ENCODE data around the gene TADA1. TPM values are rescaled to one million over a fixed set of nuclear protein-coding genes. Genes with fewer than 3 reads are reported as not detected.

TADA1 gene
- polyA plus RNA-seq, 1 donor (not counting 4 experiments of a cell fraction or from before 2014, with no cell fraction given): 15.0 TPM

DNA sequence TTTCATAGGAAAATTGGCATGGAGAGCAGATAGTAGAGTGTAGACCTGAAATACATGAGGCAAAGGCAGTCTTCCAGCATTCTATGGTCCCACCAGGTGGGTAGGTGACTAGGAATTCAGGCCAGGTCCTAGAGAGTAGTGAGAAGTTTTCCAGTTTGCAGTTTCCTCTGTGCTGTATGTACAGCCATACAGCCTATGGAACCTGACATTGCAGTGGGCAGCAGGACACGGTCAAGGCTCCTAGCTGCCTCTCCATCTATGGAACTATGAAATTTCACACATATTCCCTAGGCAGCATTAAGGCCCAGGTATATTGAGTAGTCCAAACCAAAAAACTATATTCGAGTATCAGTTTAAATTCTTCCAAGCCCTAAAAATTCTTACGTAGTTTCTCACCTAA lies 20.5 kb downstream of the TADA1 start:
- dilution Hi-C loops (cut with MboI; ENCODE audit: extremely low pct_ligation_motif_present, low sequenced_read_pairs): loop anchor here (25.0 kb wide), 1 partner anchor 207 kb away; no protein-coding TSS in a partner anchor
- FAIRE-seq: no peak

DNA sequence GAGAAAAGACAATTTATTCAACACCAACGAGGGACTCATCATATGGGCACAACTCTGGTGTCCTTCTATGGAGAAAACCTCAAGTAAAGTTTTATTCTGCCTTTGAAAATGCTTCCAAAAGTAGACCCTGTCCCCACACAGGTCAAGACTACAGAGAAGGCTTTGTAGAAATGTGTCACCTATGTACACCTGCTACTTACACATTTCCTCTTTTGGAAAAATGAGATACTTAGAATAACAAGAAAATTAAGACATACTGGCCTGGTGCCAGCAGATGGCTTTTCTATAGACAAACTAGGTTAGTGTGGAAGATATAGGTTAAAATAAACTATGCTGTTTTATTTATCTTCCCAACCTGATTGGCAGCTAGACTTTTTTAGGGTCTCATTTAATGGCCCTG lies 23.1 kb downstream of the TADA1 start:
- no peak overlapping the region for H3K4me2 ChIP-seq (ENCODE audit: control insufficient read depth, extremely low read depth, insufficient read depth, low read depth, low read length)
- no peaks in the 10 kb centered on the region for H3K9me3 ChIP-seq (ENCODE audit: control insufficient read depth, low read depth, low read length)
- no peaks in the 10 kb centered on the region for H3K27me3 ChIP-seq (ENCODE audit: control insufficient read depth, extremely low read depth, insufficient read depth, low read length)
- DNase-seq (ENCODE audit: low read depth, low spot score): no peak
- dilution Hi-C loops (cut with MboI; ENCODE audit: extremely low pct_ligation_motif_present, low sequenced_read_pairs): loop anchor here (25.0 kb wide), 1 partner anchor 209 kb away; no protein-coding TSS in a partner anchor
- no peak overlapping the region for H3K4me3 ChIP-seq (ENCODE audit: control insufficient read depth in 2 of 3, extremely low read depth in 1 of 3, insufficient read depth in 2 of 3, low read depth in 1 of 3, low read length in 3 of 3)
- H4K20me1 ChIP-seq (ENCODE audit: control insufficient read depth, extremely low read depth, insufficient read depth, low read length): peaks cover 2% of the 10 kb centered on the region
- H3K9me1 ChIP-seq (ENCODE audit: control insufficient read depth, extremely low read depth, insufficient read depth, low read length): no peaks in the 10 kb centered on the region
- peaks cover 18% of the 10 kb centered on the region for H3K79me2 ChIP-seq (ENCODE audit: control insufficient read depth, insufficient read depth, low read length)
- H3K36me3 ChIP-seq (ENCODE audit: control insufficient read depth in 2 of 2, extremely low read depth in 1 of 2, insufficient read depth in 2 of 2, low read length in 2 of 2): peaks cover 35 to 48% of the 10 kb centered on the region in 2 experiments
- no peak for TF ChIP-seq EZH2 (IDR thresholded peaks at IDR 0.05; ENCODE audit: low read length)
- TF ChIP-seq, protein P1, sequence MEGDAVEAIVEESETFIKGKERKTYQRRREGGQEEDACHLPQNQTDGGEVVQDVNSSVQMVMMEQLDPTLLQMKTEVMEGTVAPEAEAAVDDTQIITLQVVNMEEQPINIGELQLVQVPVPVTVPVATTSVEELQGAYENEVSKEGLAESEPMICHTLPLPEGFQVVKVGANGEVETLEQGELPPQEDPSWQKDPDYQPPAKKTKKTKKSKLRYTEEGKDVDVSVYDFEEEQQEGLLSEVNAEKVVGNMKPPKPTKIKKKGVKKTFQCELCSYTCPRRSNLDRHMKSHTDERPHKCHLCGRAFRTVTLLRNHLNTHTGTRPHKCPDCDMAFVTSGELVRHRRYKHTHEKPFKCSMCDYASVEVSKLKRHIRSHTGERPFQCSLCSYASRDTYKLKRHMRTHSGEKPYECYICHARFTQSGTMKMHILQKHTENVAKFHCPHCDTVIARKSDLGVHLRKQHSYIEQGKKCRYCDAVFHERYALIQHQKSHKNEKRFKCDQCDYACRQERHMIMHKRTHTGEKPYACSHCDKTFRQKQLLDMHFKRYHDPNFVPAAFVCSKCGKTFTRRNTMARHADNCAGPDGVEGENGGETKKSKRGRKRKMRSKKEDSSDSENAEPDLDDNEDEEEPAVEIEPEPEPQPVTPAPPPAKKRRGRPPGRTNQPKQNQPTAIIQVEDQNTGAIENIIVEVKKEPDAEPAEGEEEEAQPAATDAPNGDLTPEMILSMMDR (optimal IDR thresholded peaks at IDR 0.05 in 1 of 3, IDR thresholded peaks at IDR 0.05 in 1 of 3, conservative IDR thresholded peaks at IDR 0.05 in 1 of 3; ENCODE audit: extremely low read depth in 1 of 3, insufficient read depth in 2 of 3, low read length in 3 of 3): no peak
- H3K9ac ChIP-seq (ENCODE audit: control insufficient read depth, extremely low read depth, insufficient read depth, low read length): no peak overlapping the region
- H3K27ac ChIP-seq (ENCODE audit: control insufficient read depth, insufficient read depth, low read length): no peak overlapping the region
- no peaks in the 10 kb centered on the region for H3K4me1 ChIP-seq (ENCODE audit: control insufficient read depth, extremely low read depth, insufficient read depth, low read length)
- H2AFZ ChIP-seq (ENCODE audit: control insufficient read depth, low read length): no peak overlapping the region
- FAIRE-seq: no peak

More for the DNA sequence above, 20.5 kb downstream of the TADA1 start:
- Histone ChIP-seq H3K79me2 (ENCODE audit: control insufficient read depth, insufficient read depth, low read length) (peaks cover 3% of the 10 kb centered on the region), H3K4me2 (ENCODE audit: control insufficient read depth, extremely low read depth, insufficient read depth, low read depth, low read length) (no peak overlapping the region), H3K9ac (ENCODE audit: control insufficient read depth, extremely low read depth, insufficient read depth, low read length) (no peak overlapping the region), H3K4me1 (ENCODE audit: control insufficient read depth, extremely low read depth, insufficient read depth, low read length) (no peaks in the 10 kb centered on the region), H2AFZ (ENCODE audit: control insufficient read depth, low read length) (no peak overlapping the region), H3K36me3 (ENCODE audit: control insufficient read depth in 2 of 2, extremely low read depth in 1 of 2, insufficient read depth in 2 of 2, low read length in 2 of 2) (peaks cover 20 to 24% of the 10 kb centered on the region in 2 experiments), H3K9me1 (ENCODE audit: control insufficient read depth, extremely low read depth, insufficient read depth, low read length) (no peaks in the 10 kb centered on the region), H3K4me3 (ENCODE audit: control insufficient read depth in 2 of 3, extremely low read depth in 1 of 3, insufficient read depth in 2 of 3, low read depth in 1 of 3, low read length in 3 of 3) (no peak overlapping the region), H3K27ac (ENCODE audit: control insufficient read depth, insufficient read depth, low read length) (no peak overlapping the region), H3K9me3 (ENCODE audit: control insufficient read depth, low read depth, low read length) (no peaks in the 10 kb centered on the region), H3K27me3 (ENCODE audit: control insufficient read depth, extremely low read depth, insufficient read depth, low read length) (no peaks in the 10 kb centered on the region), H4K20me1 (ENCODE audit: control insufficient read depth, extremely low read depth, insufficient read depth, low read length) (peaks cover 2% of the 10 kb centered on the region)
- DNase-seq (ENCODE audit: low read depth, low spot score): no peak
- TF ChIP-seq EZH2 (IDR thresholded peaks at IDR 0.05; ENCODE audit: low read length): no peak
- TF ChIP-seq, protein P1 (optimal IDR thresholded peaks at IDR 0.05 in 1 of 3, IDR thresholded peaks at IDR 0.05 in 1 of 3, conservative IDR thresholded peaks at IDR 0.05 in 1 of 3; ENCODE audit: extremely low read depth in 1 of 3, insufficient read depth in 2 of 3, low read length in 3 of 3): no peak

All from keratinocyte (primary cell).